COLO668 (cell line): ENCODE measurements around the gene CAMSAP1.

Source experiments
- DNase-seq: peaks from one replicate; lab custom pipeline; 2025; ENCODE audit not compliant: unreplicated experiment; lab: John Stamatoyannopoulos, UW

The CAMSAP1 gene

GRCh38 chr9:135883410-135884089, 23.8 kb downstream of the CAMSAP1 start:
- DNase-seq, result no peak

GRCh38 chr9:135882011-135882410, 25.3 kb downstream of the CAMSAP1 start:
- no peak for DNase-seq

GRCh38 chr9:135880438-135880837, 26.9 kb downstream of the CAMSAP1 start:
- DNase-seq, result no peak

GRCh38 chr9:135879619-135880018, 27.7 kb downstream of the CAMSAP1 start:
- no peak for DNase-seq

- no peak for DNase-seq
Measured at GRCh38 chr9:135879237-135879601, 28.1 kb downstream of the CAMSAP1 start.

GRCh38 chr9:135878528-135879236, 28.7 kb downstream of the CAMSAP1 start:
- no peak for DNase-seq

GRCh38 chr9:135877791-135878527, 29.4 kb downstream of the CAMSAP1 start:
- DNase-seq, result no peak

GRCh38 chr9:135876936-135877335, 30.4 kb downstream of the CAMSAP1 start:
- DNase-seq, result no peak

- DNase-seq, result no peak
Measured at GRCh38 chr9:135874859-135875258, 32.5 kb downstream of the CAMSAP1 start.

GRCh38 chr9:135869909-135870308, 37.4 kb downstream of the CAMSAP1 start:
- no peak for DNase-seq

- DNase-seq, result no peak
Measured at GRCh38 chr9:135865531-135865930, 41.8 kb downstream of the CAMSAP1 start.

GRCh38 chr9:135864447-135865049, 42.8 kb downstream of the CAMSAP1 start:
- peak; percentile 51 for DNase-seq

GRCh38 chr9:135862809-135863208, 44.5 kb downstream of the CAMSAP1 start:
- DNase-seq, result no peak

GRCh38 chr9:135858491-135859185, 48.7 kb downstream of the CAMSAP1 start:
- no peak for DNase-seq

- DNase-seq, result no peak
Measured at GRCh38 chr9:135857843-135858242, 49.5 kb downstream of the CAMSAP1 start.

- DNase-seq, result no peak
Measured at GRCh38 chr9:135857371-135857786, 50.0 kb downstream of the CAMSAP1 start.

- no peak for DNase-seq
Measured at GRCh38 chr9:135851748-135852147, 55.6 kb downstream of the CAMSAP1 start.

GRCh38 chr9:135850737-135851136, 56.6 kb downstream of the CAMSAP1 start:
- DNase-seq, result no peak

GRCh38 chr9:135849181-135849580, 58.2 kb downstream of the CAMSAP1 start:
- no peak for DNase-seq

- DNase-seq, result no peak
Measured at GRCh38 chr9:135848341-135849047, 58.9 kb downstream of the CAMSAP1 start.
